Stimulated activated naive B cell treated with anti-CD40 and anti-IgM and Interleukin-4, amounts not matched to agents 10 μg/mL and 1 μg/mL and 100 μg/mL, for 72 hours (primary cell): ENCODE results near the gene TMC6.

Source experiments
- ATAC-seq, 2 donors: fragments of 150-1000 bp; cut with Tn5 transposase; replicated peaks; 2 replicates each; pipeline ENCODE4 v1.10.0; 2021; ENCODE audit warnings: moderate library complexity in 1 of 2
- DNase-seq: peaks from one replicate; pipeline ENCODE4 v3.0.0; 2021
- H3K27ac Mint-ChIP-seq: one replicate; pipeline ENCODE4 v1.8.0; 2022; ENCODE audit warnings: mild to moderate bottlenecking, mixed read lengths
- H3K27me3 Mint-ChIP-seq, 2 donors: one replicate each; pipeline ENCODE4 v1.8.0; 2022; ENCODE audit warnings: mixed read lengths in 2 of 2
- H3K36me3 Mint-ChIP-seq, 2 donors: one replicate each; pipeline ENCODE4 v1.8.0; 2022; ENCODE audit warnings: mixed read lengths in 2 of 2, mild to moderate bottlenecking in 1 of 2
- H3K4me1 Mint-ChIP-seq, 2 donors: one replicate each; pipeline ENCODE4 v1.8.0; 2022; ENCODE audit warnings: mixed read lengths in 2 of 2, mild to moderate bottlenecking in 1 of 2
- H3K4me3 Mint-ChIP-seq, 2 donors: one replicate each; pipeline ENCODE4 v1.8.0; 2022; ENCODE audit warnings: mild to moderate bottlenecking in 2 of 2, mixed read lengths in 2 of 2, moderate library complexity in 1 of 2
- H3K9me3 Mint-ChIP-seq, 2 donors: one replicate each; pipeline ENCODE4 v1.8.0; 2022; ENCODE audit warnings: mixed read lengths in 2 of 2, mild to moderate bottlenecking in 1 of 2

Gene TMC6

DNA sequence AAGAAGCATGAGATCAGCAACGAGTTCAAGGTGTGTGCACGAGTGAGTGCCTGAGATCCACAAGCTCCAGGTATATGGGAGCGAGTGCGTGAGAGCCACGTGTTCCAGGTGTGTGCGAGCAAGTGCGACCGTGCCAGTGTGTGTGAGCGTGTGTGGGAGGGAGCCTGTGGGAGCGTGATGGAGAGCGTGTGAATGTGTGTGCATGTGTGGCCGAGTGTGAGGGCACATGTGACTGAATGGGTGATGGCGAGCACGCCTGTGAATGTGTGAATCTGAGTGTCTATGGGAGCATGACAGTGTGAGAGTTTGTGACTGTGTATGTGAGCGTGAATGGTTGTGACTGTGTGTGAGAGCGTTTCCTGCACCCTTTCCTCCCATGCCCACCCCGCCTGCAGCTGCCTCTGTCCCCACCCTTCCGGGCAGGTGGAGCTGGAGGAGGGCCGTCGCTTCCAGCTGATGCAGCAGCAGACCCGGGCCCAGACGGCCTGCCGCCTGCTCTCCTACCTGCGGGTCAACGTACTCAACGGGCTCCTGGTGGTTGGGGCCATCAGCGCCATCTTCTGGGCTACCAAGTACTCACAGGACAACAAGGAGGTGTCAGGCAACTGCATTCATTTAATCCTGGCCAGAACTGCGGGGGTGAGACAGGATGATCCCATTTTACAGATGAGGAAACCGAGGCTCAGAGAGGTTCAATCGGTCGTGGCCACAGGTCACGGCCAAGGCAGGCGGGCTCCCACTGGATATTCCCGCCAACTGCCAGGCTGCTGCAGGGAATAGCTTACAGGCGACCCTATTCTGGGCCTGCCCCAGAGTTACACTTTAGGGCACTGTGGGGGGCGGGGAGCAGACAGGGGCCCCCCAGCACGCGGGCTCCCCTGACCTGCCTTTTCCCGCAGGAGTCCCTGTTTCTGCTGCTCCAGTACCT lies 5.7 kb upstream of the TMC6 start:
- Mint-ChIP-seq H3K4me3 (peak overlapping the region; percentile 97 to 99), H3K4me1 (peaks cover 70 to 89% of the 10 kb centered on the region in 2 donors), H3K9me3 (no peaks in the 10 kb centered on the region), H3K27ac (peak overlapping the region; percentile 100), H3K27me3 (no peaks in the 10 kb centered on the region), H3K36me3 (peaks cover 80 to 93% of the 10 kb centered on the region in 2 donors)
- ATAC-seq (peak; percentile 5 to 10), DNase-seq (peak; percentile 39)

DNA sequence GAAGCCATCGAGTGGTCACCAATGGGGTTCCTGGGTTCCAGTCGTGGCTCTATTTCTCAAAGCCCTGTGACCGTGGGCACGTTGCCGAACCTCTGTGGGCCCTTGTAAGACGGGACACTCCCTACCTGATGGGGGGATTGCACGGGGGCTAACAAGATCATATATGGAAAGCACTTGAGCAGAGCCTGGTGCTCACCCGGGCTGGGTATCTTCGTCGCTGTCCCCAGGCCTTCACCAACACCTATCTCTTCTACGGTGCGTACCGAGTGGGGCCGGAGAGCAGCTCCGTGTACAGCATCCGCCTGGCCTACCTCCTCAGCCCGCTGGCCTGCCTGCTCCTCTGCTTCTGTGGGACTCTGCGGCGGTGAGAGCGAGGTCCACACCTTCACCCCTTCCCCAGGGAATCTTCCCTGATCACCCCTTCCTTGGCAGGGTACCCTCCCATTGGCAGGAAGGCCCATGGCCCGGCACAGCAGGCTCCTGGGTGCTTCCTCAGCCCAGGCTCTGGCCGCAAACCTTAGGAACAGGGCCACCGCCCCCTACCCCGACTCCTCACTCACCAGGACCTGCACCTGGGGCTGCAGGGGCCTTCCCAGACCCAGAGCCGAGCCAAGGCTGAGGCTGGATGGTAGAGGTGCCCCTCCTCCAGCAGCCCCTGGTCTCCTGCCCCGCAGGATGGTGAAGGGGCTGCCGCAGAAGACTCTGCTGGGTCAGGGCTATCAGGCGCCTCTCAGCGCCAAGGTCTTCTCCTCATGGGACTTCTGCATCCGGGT lies 4.8 kb upstream of the TMC6 start:
- Mint-ChIP-seq H3K9me3 (no peaks in the 10 kb centered on the region), H3K27me3 (no peaks in the 10 kb centered on the region), H3K36me3 (peaks cover 71 to 91% of the 10 kb centered on the region in 2 donors), H3K4me3 (peak overlapping the region; percentile 97 to 99), H3K4me1 (peaks cover 67 to 87% of the 10 kb centered on the region in 2 donors), H3K27ac (peak overlapping the region; percentile 100)
- DNase-seq (peak; percentile 6), ATAC-seq (no peak)

DNA sequence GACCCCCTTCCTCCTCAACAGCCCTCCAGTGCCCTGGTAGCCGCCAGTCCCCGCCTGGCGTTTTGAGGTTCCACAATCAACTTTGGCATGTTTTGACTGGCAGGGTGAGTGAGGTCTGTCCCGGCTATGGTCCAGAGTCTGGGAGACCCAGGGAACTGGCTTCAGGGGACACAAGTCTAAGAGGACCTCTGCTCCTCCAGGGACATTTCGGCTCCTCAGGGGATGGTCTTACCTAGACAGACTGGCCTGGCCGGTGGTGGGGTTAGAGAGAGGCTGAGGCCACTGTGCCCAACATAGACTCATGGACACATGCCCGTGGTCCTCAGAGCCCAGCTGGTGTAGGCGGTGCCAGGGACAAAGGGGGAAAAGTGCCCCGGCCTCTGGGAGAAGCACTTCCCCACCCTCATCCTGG lies 4.2 kb upstream of the TMC6 start:
- Mint-ChIP-seq H3K36me3 (peaks cover 69 to 86% of the 10 kb centered on the region in 2 donors), H3K4me3 (peak overlapping the region; percentile 97 to 99), H3K27me3 (no peaks in the 10 kb centered on the region), H3K9me3 (no peaks in the 10 kb centered on the region), H3K27ac (peak overlapping the region; percentile 100), H3K4me1 (peaks cover 63 to 84% of the 10 kb centered on the region in 2 donors)
- no peak for ATAC-seq
- DNase-seq = no peak

DNA sequence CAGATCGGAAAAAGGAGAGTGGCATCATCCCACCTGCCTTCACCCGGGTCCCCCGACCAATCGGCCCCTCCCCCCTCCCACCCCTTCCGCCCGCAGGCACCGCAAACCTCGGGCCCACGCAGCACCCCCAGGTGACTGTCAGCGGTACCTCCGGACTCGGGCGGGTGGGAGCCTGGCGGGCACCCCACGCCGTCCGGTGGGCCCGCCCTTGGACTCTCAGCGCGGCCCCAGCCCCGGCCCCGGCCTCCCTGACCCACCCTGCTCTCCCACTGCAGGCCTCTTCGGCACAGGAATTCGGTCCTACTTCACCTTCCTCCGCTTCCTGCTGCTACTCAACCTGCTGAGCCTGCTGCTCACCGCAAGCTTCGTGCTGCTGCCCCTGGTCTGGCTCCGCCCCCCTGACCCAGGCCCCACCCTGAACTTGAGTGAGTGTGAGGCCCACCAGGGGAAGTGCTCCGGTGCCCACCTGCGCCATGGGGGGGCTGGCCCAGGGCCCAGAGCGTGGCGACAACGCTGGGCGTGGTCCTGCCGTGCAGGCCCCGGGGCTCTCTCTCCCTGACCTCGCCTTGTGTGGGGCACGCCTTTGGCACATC lies 3.6 kb upstream of the TMC6 start:
- peaks cover 61 to 84% of the 10 kb centered on the region in 2 donors for H3K4me1 Mint-ChIP-seq
- H3K27ac Mint-ChIP-seq = peak overlapping the region; percentile 100
- H3K9me3 Mint-ChIP-seq = no peaks in the 10 kb centered on the region
- DNase-seq (peak; percentile 89), ATAC-seq (peak; percentile 43 to 50)
- H3K36me3 Mint-ChIP-seq = peaks cover 69 to 86% of the 10 kb centered on the region in 2 donors
- H3K27me3 Mint-ChIP-seq = no peaks in the 10 kb centered on the region
- H3K4me3 Mint-ChIP-seq = peak overlapping the region; percentile 97 to 99

DNA sequence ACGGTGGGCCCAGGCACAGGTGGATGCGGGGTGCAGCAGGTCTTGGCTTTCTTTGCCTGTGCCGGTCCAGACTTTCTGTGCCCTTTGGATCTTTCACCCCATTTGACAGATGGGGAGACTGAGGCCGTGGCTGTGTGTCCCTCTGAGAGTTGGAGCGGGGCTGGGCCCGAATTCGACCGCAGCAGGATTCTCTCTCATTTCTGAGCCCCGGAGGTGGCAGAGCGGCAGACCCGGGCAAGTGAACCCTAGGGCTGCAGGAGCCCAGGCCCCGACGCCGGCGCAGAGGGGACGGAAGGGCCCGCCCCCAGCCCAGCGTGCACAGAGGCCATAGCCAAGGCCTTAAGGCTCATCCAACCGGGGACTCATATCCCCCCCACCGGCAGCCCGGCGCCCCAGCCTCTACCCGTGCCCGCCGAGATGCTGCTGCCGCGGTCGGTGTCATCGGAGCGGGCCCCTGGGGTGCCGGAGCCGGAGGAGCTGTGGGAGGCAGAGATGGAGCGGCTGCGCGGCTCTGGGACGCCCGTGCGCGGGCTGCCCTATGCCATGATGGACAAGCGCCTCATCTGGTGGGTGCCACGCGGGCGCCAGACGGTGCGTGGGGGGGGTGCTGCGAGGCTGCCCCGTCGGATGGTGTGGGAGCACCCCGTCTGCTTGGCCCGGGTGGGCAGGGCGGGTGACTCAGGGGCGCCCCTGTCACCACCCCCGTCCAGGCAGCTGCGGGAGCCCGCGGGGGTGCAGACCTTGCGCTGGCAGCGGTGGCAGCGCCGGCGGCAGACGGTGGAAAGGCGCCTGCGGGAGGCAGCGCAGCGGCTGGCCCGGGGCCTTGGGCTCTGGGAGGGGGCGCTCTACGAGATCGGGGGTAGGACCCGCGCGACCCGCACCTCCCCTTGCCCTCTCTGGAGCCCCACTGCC lies 2.9 kb upstream of the TMC6 start:
- peak overlapping the region; percentile 97 to 99 for H3K4me3 Mint-ChIP-seq
- peak overlapping the region; percentile 98 for H3K27ac Mint-ChIP-seq
- H3K9me3 Mint-ChIP-seq = no peaks in the 10 kb centered on the region
- H3K36me3 Mint-ChIP-seq = peaks cover 70 to 85% of the 10 kb centered on the region in 2 donors
- no peak for DNase-seq
- peak; percentile 0 to 1 for ATAC-seq
- peaks cover 64 to 85% of the 10 kb centered on the region in 2 donors for H3K4me1 Mint-ChIP-seq
- no peaks in the 10 kb centered on the region for H3K27me3 Mint-ChIP-seq

DNA sequence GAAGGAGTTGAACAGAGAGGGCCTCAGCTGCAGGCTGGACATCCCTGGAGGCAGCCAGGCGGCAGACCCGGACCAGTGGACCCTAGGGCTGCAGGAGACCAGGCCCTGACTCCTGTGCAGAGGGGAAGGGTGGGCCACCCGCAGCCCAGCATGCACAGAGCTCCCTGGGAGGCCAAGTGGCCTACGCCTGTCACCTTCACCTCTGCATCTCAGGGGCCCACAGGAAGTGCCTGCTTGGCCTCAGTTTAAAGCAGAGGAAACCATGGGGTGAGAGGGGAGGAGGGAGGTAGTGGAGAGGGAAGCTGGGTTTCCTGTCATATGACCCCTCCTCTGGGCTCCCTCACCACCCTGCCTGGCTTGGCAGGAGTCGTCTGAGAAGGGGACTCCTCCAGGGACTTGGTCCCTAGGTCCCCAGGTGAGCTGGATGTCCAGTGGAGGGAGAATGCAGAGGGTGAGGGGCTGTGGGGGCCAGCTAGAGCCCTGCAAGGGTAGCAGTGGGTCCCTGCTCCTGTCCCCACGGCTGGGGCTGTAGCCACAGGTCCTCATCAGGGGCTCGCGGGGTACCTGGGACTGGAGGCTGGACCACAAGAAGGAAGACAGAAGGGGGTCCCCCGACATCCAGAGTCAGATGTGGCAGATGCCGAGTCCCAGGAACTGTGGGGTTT lies 2.0 kb upstream of the TMC6 start, which contains the start of gene TMC8:
TMC8 (plus strand) TSS at position 335 of the 665 bp plus-strand sequence. CDS start 818 bp downstream, outside the sequence.
- Mint-ChIP-seq H3K27ac (peak within 1 kb of the TSS; percentile 98), H3K36me3 (peaks cover 66 to 85% of the 10 kb centered on the region in 2 donors), H3K4me1 (peaks cover 66 to 85% of the 10 kb centered on the region in 2 donors), H3K9me3 (no peaks in the 10 kb centered on the region), H3K27me3 (no peaks in the 10 kb centered on the region), H3K4me3 (peak within 1 kb of the TSS; percentile 96 to 97)
- DNase-seq (peak; percentile 77), ATAC-seq (peak; percentile 17 to 23)

DNA sequence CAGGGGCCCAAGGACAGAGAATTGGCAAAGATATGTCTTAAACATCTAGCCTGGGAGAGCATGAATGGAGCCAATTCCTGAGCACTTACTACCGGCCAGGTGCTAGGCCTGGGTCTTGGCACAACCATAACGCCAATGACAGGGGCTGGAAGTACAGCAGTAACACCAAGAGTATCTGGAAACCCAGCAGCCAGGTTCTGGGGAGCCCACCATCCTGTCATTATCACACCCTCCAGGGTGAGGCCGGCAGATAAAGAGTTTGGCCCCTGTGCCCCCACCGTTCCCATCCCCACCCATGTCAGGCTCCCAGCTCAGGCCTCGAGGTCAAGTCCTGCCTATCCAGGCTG lies 1.5 kb upstream of the TMC6 start:
- no peak for DNase-seq
- ATAC-seq = no peak
- Mint-ChIP-seq H3K27me3 (no peaks in the 10 kb centered on the region), H3K9me3 (no peaks in the 10 kb centered on the region), H3K27ac (peak overlapping the region; percentile 98), H3K36me3 (peaks cover 66 to 81% of the 10 kb centered on the region in 2 donors), H3K4me3 (peak overlapping the region; percentile 96 to 97), H3K4me1 (peaks cover 66 to 86% of the 10 kb centered on the region in 2 donors)

DNA sequence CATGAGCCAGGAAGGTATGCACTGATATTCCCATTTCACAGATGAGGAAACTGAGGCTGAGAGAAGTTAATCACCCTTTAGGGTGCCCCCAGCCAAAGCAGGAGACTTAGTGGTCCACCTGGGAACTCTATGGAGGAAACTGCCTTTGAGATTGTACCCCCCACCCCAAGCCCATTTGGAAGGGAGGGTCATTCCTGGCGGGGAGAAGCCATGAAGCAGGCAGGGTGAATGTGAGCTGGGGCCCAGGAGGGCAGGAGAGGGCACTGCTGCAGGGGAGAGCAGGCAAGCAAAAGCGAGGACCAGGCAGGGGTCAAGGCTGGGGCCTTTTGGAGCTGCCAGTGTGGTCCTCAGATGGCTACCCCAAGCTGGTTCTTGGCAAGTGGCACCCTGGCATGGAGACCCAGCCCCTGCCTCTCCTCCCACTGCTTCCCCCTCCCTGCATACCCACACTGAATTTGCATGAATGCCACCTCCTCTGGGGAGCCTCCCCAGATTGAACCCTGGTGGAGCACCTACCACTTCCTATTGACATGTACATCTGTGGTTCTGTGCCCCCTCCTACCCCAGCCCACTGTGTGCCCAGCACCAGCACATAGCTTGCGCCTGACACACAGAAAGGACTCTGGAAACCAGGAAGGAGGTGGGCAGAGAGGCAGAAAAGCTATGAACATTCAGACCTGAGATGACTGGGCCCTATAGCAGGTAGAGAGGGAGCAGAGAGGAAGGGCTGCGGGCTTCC lies 965 bp upstream of the TMC6 start:
- Mint-ChIP-seq H3K27ac (peak overlapping the region; percentile 98), H3K4me3 (peak overlapping the region; percentile 96 to 97), H3K4me1 (peaks cover 65 to 86% of the 10 kb centered on the region in 2 donors), H3K9me3 (no peaks in the 10 kb centered on the region), H3K27me3 (no peaks in the 10 kb centered on the region), H3K36me3 (peaks cover 63 to 81% of the 10 kb centered on the region in 2 donors)
- ATAC-seq (no peak), DNase-seq (no peak)

DNA sequence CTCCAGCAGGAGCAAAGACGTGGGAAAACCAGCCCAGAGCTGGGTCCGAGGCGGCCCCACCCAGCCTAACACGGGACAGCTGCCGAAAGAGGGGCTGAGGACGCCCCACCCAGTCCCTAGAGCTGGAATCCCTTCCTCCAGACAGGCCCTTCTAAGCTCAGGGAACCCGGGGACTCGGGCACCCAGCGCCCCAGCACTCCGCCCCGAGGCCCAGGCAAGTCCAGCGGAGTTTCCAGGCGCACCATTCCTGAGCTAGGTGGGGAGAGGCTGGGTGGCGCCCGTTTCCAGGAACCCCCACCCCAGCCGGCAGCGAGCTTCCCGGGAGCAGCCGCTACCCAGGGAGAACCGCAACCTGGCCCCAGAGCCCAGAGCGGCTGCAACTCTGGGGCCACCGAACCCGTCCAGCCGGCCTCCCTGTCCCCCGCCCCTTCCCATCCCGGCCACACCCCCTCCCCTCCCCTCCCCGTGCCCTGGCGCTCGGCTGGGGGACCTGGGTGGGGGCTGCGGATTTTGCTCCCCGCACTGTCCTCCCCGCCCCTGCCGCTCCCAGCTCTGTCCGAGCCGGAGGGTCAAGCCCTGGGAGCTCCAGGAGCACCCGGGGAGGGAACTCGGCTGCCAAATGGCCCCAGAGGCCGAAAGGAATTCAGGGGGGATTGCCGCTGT lies 536 bp downstream of the TMC6 start:
- ATAC-seq (no peak), DNase-seq (no peak)
- peaks cover 66 to 86% of the 10 kb centered on the region in 2 donors for H3K4me1 Mint-ChIP-seq
- no peaks in the 10 kb centered on the region for H3K27me3 Mint-ChIP-seq
- no peaks in the 10 kb centered on the region for H3K9me3 Mint-ChIP-seq
- H3K36me3 Mint-ChIP-seq = peaks cover 63 to 81% of the 10 kb centered on the region in 2 donors
- peak overlapping the region; percentile 95 to 97 for H3K4me3 Mint-ChIP-seq
- peak overlapping the region; percentile 98 for H3K27ac Mint-ChIP-seq

DNA sequence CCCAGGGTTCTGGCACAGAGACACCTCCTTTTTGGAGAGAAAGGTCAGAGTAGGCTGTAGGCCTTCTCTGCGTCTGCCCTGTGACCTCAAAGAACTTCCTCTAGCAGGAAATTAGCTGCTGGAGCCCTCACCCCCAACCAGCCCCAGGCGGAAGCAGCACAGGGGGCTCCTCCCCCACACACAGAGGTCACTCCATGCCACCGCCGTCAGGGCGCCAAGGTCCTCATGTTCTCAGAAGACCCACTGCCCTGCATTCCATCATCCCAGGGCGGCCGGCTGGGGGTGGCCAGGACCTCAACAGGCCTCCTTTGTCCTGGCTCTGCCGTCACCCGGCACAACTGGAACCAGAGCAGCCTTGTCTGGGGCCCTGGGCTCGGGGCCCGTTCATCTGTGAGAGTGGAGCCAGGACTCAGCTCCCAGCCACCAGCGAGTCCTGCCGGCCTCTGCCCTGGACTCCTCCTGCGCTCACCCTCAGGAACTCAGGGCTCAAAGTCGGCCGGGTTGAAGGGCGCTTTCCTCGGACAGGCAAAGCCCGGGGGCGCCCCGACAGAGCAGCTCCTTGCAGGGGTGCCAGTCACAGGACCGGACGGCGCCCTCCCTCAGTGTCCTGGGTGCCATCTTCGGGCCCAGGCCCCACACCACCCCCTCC lies 1.2 kb downstream of the TMC6 start:
- ATAC-seq (peak; percentile 19 to 21), DNase-seq (peak; percentile 73)
- Mint-ChIP-seq H3K36me3 (peaks cover 63 to 81% of the 10 kb centered on the region in 2 donors), H3K4me3 (peak overlapping the region; percentile 95 to 97), H3K27ac (peak overlapping the region; percentile 98), H3K9me3 (no peaks in the 10 kb centered on the region), H3K4me1 (peaks cover 69 to 86% of the 10 kb centered on the region in 2 donors), H3K27me3 (no peaks in the 10 kb centered on the region)

DNA sequence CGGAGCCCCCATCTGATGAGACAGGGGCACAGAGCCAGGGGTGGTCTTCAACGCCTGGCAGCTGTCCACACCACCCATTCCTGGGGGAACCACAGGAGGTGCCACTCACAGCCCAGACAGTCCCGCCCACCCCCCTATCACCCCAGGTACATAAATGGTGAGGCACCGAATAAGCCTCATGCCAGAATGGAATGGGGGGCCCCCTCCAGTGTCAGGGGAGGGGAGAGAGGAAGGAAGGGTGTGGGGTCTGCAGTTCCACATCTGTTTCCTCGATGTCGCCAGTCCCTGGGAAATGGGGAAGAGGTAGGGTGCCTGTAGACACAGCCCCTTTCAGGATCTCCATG lies 1.7 kb downstream of the TMC6 start:
- H3K36me3 Mint-ChIP-seq = peaks cover 65 to 82% of the 10 kb centered on the region in 2 donors
- H3K27ac Mint-ChIP-seq = peak overlapping the region; percentile 98
- DNase-seq (no peak), ATAC-seq (no peak)
- H3K27me3 Mint-ChIP-seq = no peaks in the 10 kb centered on the region
- peaks cover 70 to 88% of the 10 kb centered on the region in 2 donors for H3K4me1 Mint-ChIP-seq
- peak overlapping the region; percentile 95 to 97 for H3K4me3 Mint-ChIP-seq
- no peaks in the 10 kb centered on the region for H3K9me3 Mint-ChIP-seq
